ENCODE data around the gene ATP10B.

ATP10B gene

DNA sequence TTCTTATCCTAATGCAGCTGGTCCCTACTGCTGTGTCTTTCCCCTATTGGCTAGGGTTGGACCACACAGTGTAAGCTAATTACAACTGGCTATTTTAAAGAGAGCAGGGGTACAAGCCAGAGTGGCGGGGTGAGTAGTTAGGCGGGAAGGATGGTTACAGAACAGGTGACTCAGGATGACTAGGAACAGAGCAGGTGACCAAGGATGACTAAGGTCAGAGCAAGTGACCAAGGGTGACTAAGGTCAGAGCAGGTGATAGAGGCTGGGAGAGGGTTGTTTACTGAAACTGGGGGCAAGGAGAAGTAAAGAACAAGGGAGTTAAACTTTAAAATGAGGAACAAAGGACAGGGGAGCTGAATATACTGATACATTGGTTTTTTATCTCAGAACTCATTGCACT is 304.9 kb downstream of the ATP10B start:
- no peak for DNase-seq

- no peak for DNase-seq
Measured at GRCh38 chr5:160545832-160546231, 306.2 kb downstream of the ATP10B start.

DNA sequence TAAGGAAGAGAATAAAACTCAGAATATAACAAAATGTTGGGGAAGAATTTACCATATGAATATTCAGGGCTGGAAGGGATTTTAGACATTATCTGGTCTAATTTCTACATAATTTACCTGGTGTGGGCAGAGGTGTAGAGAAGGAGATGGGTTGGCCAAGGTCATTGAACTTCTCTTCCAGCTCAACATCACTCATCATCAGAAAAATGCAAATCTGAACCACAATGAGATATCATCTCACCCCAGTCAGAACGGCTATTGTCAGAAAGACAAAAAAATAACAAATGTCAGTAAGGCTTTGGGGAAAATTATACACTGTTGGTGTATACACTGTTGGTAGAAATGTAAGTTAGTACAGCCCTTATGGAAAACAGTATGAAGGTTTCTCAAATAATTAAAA is 308.6 kb downstream of the ATP10B start:
- DNase-seq, result no peak

GRCh38 chr5:160542840-160543239 is 309.2 kb downstream of the ATP10B start:
- DNase-seq, result no peak

DNA sequence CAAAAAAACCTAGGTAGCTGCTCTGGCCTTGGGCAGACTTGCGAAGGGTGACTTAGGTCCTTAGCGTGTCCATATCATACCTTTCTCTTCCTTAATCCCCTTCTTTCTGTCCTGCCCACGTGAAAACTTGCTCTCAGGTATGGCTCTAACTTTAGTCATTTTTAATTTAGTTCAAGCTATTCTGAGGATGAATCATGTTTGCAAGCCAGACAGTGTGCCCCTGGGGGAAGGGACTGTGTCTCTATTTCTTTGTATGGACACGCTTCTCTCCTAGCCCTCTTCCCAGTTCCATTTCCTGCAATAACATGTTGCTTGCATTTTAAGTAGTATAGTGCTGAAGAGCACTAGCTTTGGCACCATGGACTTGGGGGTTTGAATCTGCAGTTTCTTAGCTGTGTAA is 309.7 kb downstream of the ATP10B start:
- no peak for DNase-seq

GRCh38 chr5:160539431-160539830 is 312.6 kb downstream of the ATP10B start:
- no peak for DNase-seq

DNA sequence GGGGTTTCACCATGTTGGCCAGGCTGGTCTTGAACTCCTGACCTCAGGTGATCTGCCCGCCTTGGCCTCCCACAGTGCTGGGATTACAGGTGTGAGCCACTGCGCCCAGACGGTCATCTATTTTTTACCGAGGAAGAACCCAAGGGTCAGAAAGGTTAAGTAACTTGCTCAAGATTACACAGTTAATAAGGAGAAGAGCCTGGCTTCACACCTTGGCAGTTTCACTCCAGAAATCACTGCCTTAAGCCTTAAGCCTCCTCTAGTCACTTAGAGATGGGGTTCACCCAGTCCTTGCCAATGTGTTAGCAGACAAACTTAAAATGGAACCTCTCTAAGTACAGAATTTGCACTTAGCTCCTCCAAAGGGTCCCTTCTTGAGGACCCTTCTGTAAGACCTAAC is 314.1 kb downstream of the ATP10B start:
- no peak for DNase-seq

DNA sequence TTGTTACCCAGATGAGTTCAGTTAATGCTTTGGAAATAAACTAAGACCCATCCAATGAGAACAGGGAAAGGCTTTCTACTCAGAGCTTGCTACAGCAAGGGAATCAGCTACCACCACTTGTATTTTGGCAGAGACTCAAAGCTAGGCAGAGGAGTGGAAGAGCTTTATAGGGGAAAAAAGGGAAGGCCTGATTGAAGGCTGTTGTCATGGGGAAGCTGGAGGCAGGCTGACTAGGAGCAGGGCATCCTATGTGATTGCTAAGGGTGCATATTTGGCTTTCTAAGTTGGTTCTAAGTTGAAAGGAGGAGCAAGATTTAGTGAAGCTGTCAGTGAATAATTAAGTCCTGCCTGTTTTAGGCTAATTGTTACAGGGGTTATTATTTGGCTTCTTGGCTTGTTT is 314.9 kb downstream of the ATP10B start:
- no peak for DNase-seq

DNA sequence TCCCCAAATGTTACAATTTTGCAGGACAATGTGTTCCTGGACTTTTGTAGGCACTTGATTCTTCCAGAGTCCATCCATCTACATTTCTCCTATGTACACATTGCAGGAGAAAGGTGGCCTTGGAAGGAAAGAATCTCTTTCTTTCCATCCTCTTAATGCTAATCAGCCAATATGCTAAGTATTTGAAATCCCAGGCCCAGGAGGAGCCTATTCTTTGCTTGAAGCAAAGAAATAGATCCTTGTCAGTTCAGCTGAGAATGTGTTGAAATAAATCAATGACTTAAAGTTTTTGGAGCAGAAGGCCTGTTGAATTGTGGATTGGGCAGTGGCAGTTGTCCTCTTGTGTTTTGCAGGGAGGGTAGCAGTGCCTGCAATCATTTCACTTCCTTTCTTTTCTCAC is 317.1 kb downstream of the ATP10B start:
- DNase-seq, result no peak

DNA sequence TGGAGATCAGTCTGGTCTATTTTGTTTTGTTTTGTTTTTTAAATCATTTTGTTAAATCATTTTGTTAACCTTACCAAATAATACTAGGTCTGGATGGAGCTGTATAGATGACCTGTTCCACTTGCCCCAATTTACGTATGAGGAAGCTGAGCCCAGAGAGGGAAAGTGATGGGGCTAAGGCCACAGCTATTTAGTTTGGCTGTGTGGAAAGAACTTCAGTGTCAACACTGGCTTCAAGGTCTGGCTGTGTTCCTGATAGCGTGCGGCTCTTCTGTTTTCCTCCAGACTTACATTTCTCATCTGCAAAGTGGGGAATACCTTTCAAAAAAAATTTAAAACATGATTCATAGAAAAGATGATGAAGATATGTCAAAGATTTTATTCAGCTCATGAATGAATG is 317.9 kb downstream of the ATP10B start:
- DNase-seq, result no peak

- DNase-seq, result no peak
Measured at GRCh38 chr5:160525471-160526261, 326.3 kb downstream of the ATP10B start.

- DNase-seq, result no peak
Measured at GRCh38 chr5:160524827-160525226, 327.2 kb downstream of the ATP10B start.

DNA sequence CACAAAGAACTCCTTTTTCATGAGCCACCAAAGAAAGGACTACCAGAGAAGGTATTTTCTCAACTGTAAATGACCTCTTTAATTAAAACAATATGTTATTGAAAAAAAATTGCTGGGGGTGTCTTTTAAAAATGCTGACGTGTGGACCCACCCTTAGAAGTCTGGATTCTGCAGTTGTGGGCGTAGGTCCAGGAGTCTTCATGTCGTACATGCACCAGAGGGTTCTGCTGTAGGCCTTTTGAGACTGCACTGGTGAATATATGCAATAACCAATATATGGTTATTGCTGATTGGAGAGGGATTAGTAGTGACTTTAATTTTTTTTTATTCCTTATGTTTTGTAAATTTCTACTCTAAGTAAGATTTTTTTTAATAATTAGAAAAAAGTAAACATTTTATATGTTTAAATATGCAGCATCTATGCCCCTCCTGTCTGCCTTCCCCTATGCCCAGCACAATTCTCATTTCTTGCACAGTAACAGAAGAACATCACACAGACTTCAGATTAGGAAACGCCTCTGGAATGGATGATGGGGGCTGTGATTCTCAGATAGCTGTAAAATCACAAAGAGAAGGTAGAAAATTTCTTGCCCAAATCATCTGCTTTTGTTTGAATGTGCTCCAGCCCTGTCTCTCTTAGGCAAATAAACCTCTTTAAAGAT is 328.4 kb downstream of the ATP10B start:
- DNase-seq, result no peak

GRCh38 chr5:160521392-160521663 is 330.7 kb downstream of the ATP10B start:
- DNase-seq, result no peak

DNA sequence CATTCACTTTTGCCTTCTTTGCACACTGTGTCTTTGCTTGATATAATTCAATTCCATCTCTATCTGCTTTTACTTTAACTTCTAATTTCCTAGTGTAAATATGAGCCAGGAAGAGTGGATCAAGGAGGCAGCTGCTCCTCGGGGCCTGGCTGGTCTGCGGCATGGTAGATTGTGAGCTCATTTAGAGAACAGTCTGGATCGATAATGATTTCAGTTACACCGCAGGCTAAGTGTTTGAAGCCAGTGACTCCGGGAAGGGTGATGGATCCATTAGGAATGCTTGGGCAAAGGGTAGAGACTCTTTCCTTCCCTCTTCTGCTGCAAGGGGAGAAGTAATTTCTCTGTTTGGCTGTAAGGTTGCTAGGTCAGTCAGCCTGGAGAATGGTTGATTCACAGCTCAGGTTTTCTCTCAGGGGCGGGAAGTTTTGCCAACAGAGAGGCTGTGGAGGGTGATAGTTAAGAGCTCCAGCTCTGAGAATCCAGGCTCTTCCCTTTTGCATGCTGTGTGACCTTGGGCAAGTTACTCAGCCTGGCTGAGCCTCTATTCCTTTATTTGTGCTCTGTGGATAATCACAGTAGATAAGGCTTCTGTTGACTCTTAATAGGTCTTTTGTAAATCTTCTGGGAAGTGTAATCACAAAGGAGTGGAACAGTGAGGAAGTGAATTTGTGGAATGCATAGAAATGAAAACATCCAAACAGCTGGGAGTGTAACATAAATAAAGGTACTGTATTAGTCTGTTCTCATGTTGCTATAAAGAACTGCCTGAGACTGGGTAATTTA is 331.2 kb downstream of the ATP10B start:
- no peak for DNase-seq

DNA sequence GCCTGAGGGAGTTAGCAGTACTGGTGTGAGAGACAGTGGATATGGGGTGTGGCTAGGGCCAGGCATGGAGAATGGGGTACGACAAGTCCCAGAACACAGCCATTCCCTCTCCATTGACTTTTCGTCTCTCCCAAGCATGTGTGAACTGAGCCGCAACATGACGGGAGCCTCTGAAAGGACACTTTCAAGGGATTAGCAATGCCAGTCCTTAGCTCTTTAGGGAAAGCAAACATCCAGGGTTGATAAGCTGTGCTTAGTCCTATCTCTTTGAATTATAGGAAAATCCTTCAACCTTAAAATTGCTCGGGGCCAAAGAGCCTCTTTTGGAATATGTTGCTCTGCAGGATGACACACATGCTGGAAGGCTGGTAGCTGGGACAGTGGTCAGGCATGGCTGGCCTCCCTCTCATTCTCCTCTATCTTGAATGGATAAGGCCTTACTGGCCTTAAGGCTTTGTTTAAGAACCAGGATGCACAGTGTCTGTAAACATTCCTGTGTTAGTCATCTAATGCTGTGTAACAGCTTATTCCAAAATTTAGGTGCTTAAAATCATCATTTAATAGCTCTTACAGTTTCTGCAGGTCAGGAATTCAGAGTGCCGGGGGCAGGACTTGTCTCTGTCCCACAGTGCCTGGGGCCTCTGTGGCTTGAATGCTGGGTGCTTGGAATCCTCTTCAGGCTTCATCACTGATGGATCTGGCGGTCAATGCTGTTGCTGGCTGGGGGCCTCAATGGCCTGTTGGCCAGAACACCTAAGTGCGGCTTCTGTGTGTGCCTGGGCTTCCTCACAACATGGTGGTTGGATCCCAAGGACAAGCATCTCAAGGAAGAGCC is 335.1 kb downstream of the ATP10B start:
- DNase-seq, result no peak

- no peak for DNase-seq
Measured at GRCh38 chr5:160514866-160515265, 337.1 kb downstream of the ATP10B start.

GRCh38 chr5:160514191-160514590 is 337.8 kb downstream of the ATP10B start:
- DNase-seq, result no peak

DNA sequence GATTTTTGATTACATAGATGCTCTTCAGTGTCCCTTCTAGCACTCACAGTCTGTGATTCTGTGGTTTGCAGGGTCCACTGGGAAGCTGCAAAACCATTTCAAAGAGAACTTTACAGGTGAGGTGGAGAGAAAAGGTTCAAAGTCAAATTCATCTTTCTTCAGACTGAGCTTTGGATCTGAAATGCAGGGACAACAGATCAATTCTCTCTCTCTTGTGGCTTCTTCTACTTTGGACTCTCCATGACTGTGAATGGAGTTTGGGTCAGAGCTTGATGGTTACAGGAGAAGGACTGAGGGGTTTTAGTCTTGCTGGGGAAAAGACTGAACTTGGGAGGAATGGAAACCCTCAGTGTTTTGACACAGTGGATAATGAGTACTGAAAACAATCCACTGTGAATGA is 338.5 kb downstream of the ATP10B start:
- no peak for DNase-seq
